Stimulated activated memory B cell treated with anti-CD40 and anti-IgM and Interleukin-4, amounts not matched to agents 10 μg/mL and 1 μg/mL and 100 μg/mL, for 72 hours (primary cell): ENCODE measurements around the gene HID1.

ENCODE experiments used
- ATAC-seq: fragments of 150-1000 bp; cut with Tn5 transposase; 2 replicates; pipeline ENCODE4 v1.10.0; 2021
- H3K27ac Mint-ChIP-seq: one replicate; pipeline ENCODE4 v1.8.0; 2022; ENCODE audit warnings: mild to moderate bottlenecking, mixed read lengths
- H3K27me3 Mint-ChIP-seq: one replicate; pipeline ENCODE4 v1.8.0; 2022; ENCODE audit warnings: mixed read lengths
- H3K36me3 Mint-ChIP-seq: one replicate; pipeline ENCODE4 v1.8.0; 2022; ENCODE audit warnings: mixed read lengths
- H3K4me1 Mint-ChIP-seq: one replicate; pipeline ENCODE4 v1.8.0; 2022; ENCODE audit warnings: mixed read lengths
- H3K4me3 Mint-ChIP-seq: one replicate; pipeline ENCODE4 v1.8.0; 2022; ENCODE audit warnings: mild to moderate bottlenecking, moderate library complexity, mixed read lengths
- H3K9me3 Mint-ChIP-seq: one replicate; pipeline ENCODE4 v1.8.0; 2022; ENCODE audit warnings: mixed read lengths

The HID1 gene

GRCh38 chr17:74964246-74964761 is 8.3 kb downstream of the HID1 start:
- Mint-ChIP-seq H3K9me3 (no peaks in the 10 kb centered on the region), H3K27me3 (peaks cover 8% of the 10 kb centered on the region), H3K27ac (no peak overlapping the region), H3K4me3 (no peak overlapping the region), H3K36me3 (no peaks in the 10 kb centered on the region), H3K4me1 (peaks cover 14% of the 10 kb centered on the region)
- ATAC-seq, result no peak

- H3K4me1 Mint-ChIP-seq, result peaks cover 14% of the 10 kb centered on the region
- H3K4me3 Mint-ChIP-seq, result no peak overlapping the region
- no peak overlapping the region for H3K27ac Mint-ChIP-seq
- peaks cover 8% of the 10 kb centered on the region for H3K27me3 Mint-ChIP-seq
- no peaks in the 10 kb centered on the region for H3K36me3 Mint-ChIP-seq
- ATAC-seq, result no peak
- H3K9me3 Mint-ChIP-seq, result no peaks in the 10 kb centered on the region
These were observed 8.9 kb downstream of the HID1 start for GRCh38 chr17:74963656-74964055.

GRCh38 chr17:74962622-74963394 is 9.8 kb downstream of the HID1 start:
- Mint-ChIP-seq H3K4me1 (peaks cover 14% of the 10 kb centered on the region), H3K27ac (no peak overlapping the region), H3K9me3 (no peaks in the 10 kb centered on the region), H3K4me3 (no peak overlapping the region), H3K27me3 (peaks cover 8% of the 10 kb centered on the region), H3K36me3 (no peaks in the 10 kb centered on the region)
- ATAC-seq, result no peak

GRCh38 chr17:74961657-74962350 is 10.8 kb downstream of the HID1 start:
- Mint-ChIP-seq H3K4me3 (no peak overlapping the region), H3K27ac (no peak overlapping the region), H3K27me3 (peaks cover 8% of the 10 kb centered on the region), H3K36me3 (no peaks in the 10 kb centered on the region), H3K4me1 (peaks cover 14% of the 10 kb centered on the region), H3K9me3 (no peaks in the 10 kb centered on the region)
- peak; percentile 69 for ATAC-seq

GRCh38 chr17:74960570-74961342 is 11.8 kb downstream of the HID1 start:
- Mint-ChIP-seq H3K4me3 (no peak overlapping the region), H3K27ac (no peak overlapping the region), H3K9me3 (no peaks in the 10 kb centered on the region), H3K36me3 (no peaks in the 10 kb centered on the region), H3K4me1 (peaks cover 14% of the 10 kb centered on the region), H3K27me3 (peaks cover 8% of the 10 kb centered on the region)
- ATAC-seq, result peak; percentile 71

- H3K27ac Mint-ChIP-seq, result no peak overlapping the region
- ATAC-seq, result no peak
- no peaks in the 10 kb centered on the region for H3K36me3 Mint-ChIP-seq
- H3K4me1 Mint-ChIP-seq, result peaks cover 14% of the 10 kb centered on the region
- no peaks in the 10 kb centered on the region for H3K9me3 Mint-ChIP-seq
- H3K27me3 Mint-ChIP-seq, result peaks cover 2% of the 10 kb centered on the region
- no peak overlapping the region for H3K4me3 Mint-ChIP-seq
These were observed 12.6 kb downstream of the HID1 start for GRCh38 chr17:74959826-74960515.

- H3K27ac Mint-ChIP-seq, result no peak overlapping the region
- H3K4me1 Mint-ChIP-seq, result peaks cover 14% of the 10 kb centered on the region
- peaks cover 10% of the 10 kb centered on the region for H3K27me3 Mint-ChIP-seq
- H3K4me3 Mint-ChIP-seq, result no peak overlapping the region
- H3K36me3 Mint-ChIP-seq, result no peaks in the 10 kb centered on the region
- H3K9me3 Mint-ChIP-seq, result no peaks in the 10 kb centered on the region
- ATAC-seq, result peak; percentile 46
These were observed 14.4 kb downstream of the HID1 start for GRCh38 chr17:74957935-74958740.

- ATAC-seq, result no peak
- H3K27ac Mint-ChIP-seq, result no peak overlapping the region
- peaks cover 9% of the 10 kb centered on the region for H3K4me1 Mint-ChIP-seq
- no peaks in the 10 kb centered on the region for H3K36me3 Mint-ChIP-seq
- peaks cover 10% of the 10 kb centered on the region for H3K27me3 Mint-ChIP-seq
- H3K9me3 Mint-ChIP-seq, result no peaks in the 10 kb centered on the region
- no peak overlapping the region for H3K4me3 Mint-ChIP-seq
These were observed 16.5 kb downstream of the HID1 start for GRCh38 chr17:74956093-74956492.

- ATAC-seq, result no peak
- Mint-ChIP-seq H3K4me3 (no peak overlapping the region), H3K36me3 (no peaks in the 10 kb centered on the region)
These were observed 17.7 kb downstream of the HID1 start for GRCh38 chr17:74954665-74955421.

GRCh38 chr17:74954115-74954514 is 18.4 kb downstream of the HID1 start:
- peaks cover 11% of the 10 kb centered on the region for H3K27me3 Mint-ChIP-seq
- H3K9me3 Mint-ChIP-seq, result no peaks in the 10 kb centered on the region
- H3K27ac Mint-ChIP-seq, result no peak overlapping the region
- no peaks in the 10 kb centered on the region for H3K36me3 Mint-ChIP-seq
- ATAC-seq, result no peak
- no peak overlapping the region for H3K4me3 Mint-ChIP-seq
- H3K4me1 Mint-ChIP-seq, result no peaks in the 10 kb centered on the region

More at GRCh38 chr17:74954665-74955421, 17.7 kb downstream of the HID1 start:
- Mint-ChIP-seq H3K9me3 (no peaks in the 10 kb centered on the region), H3K4me1 (no peaks in the 10 kb centered on the region), H3K27ac (no peak overlapping the region), H3K27me3 (peaks cover 10% of the 10 kb centered on the region)

- no peak overlapping the region for H3K4me3 Mint-ChIP-seq
- no peaks in the 10 kb centered on the region for H3K36me3 Mint-ChIP-seq
- no peaks in the 10 kb centered on the region for H3K9me3 Mint-ChIP-seq
- no peak for ATAC-seq
- H3K27me3 Mint-ChIP-seq, result peaks cover 20% of the 10 kb centered on the region
- H3K27ac Mint-ChIP-seq, result no peak overlapping the region
- H3K4me1 Mint-ChIP-seq, result no peaks in the 10 kb centered on the region
These were observed 19.3 kb downstream of the HID1 start for GRCh38 chr17:74953134-74953687.

- ATAC-seq, result no peak
- Mint-ChIP-seq H3K4me1 (no peaks in the 10 kb centered on the region), H3K27ac (no peak overlapping the region), H3K9me3 (no peaks in the 10 kb centered on the region), H3K4me3 (no peak overlapping the region), H3K36me3 (no peaks in the 10 kb centered on the region), H3K27me3 (peaks cover 26% of the 10 kb centered on the region)
These were observed 20.0 kb downstream of the HID1 start for GRCh38 chr17:74952431-74953133.
